ENCODE measurements around the gene SLCO2A1.

DNA sequence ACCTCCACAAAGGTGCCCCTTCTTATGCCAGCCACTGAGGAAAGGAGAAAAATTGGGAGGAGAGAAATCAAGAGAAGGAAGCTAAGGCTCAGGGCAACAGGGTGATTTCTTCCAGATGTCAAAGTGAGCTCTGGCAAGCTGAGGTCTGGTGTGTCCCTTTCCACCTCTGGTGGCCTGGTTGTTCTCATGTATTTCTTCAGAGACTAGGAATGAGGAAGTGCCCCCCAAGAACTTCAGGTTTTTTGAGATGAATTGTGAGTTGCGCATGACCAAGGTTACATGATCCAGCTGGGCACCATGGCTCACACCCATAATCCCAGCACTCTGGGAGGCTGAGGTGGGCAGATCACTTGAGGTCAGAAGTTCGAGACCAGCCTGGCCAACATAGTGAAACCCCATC is 139.7 kb downstream of the SLCO2A1 start:
- TF ChIP-seq MYNN (tag by site-specific recombination; IDR thresholded peaks at IDR 0.05; ENCODE audit: borderline replicate concordance) (no peak), ZNF146 (tag by site-specific recombination; IDR thresholded peaks at IDR 0.05) (no peak), ZNF138 (tag by site-specific recombination; IDR thresholded peaks at IDR 0.05; ENCODE audit: borderline replicate concordance) (no peak), YY1 (tag by site-specific recombination; IDR thresholded peaks at IDR 0.05) (no peak), ZNF2 (tag by site-specific recombination; IDR thresholded peaks at IDR 0.05) (no peak), ZNF18 (tag by site-specific recombination; IDR thresholded peaks at IDR 0.05) (no peak), ZNF544 (tag by site-specific recombination; IDR thresholded peaks at IDR 0.05) (no peak)
- TF ChIP-seq, protein P1, sequence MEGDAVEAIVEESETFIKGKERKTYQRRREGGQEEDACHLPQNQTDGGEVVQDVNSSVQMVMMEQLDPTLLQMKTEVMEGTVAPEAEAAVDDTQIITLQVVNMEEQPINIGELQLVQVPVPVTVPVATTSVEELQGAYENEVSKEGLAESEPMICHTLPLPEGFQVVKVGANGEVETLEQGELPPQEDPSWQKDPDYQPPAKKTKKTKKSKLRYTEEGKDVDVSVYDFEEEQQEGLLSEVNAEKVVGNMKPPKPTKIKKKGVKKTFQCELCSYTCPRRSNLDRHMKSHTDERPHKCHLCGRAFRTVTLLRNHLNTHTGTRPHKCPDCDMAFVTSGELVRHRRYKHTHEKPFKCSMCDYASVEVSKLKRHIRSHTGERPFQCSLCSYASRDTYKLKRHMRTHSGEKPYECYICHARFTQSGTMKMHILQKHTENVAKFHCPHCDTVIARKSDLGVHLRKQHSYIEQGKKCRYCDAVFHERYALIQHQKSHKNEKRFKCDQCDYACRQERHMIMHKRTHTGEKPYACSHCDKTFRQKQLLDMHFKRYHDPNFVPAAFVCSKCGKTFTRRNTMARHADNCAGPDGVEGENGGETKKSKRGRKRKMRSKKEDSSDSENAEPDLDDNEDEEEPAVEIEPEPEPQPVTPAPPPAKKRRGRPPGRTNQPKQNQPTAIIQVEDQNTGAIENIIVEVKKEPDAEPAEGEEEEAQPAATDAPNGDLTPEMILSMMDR (tag by site-specific recombination; IDR thresholded peaks at IDR 0.05), result no peak
